Glutamatergic neuron (in vitro differentiated cells): Measurements from ENCODE around the gene MUC3A. TPM values are rescaled to one million over a fixed set of nuclear protein-coding genes. Genes with fewer than 3 reads are reported as not detected.

Experiments used
- DNase-seq: peaks from one replicate; pipeline ENCODE4 v3.0.0; 2022
- H3K27ac Mint-ChIP-seq: one replicate; pipeline ENCODE4 v1.8.0; 2020; ENCODE audit warnings: mild to moderate bottlenecking, mixed read lengths, inconsistent platforms; ENCODE audit not compliant: unreplicated experiment
- H3K27me3 Mint-ChIP-seq: one replicate; pipeline ENCODE4 v1.8.0; 2020; ENCODE audit warnings: mild to moderate bottlenecking, moderate library complexity, mixed read lengths, inconsistent platforms; ENCODE audit not compliant: unreplicated experiment
- H3K36me3 Mint-ChIP-seq: one replicate; pipeline ENCODE4 v1.8.0; 2020; ENCODE audit warnings: mild to moderate bottlenecking, mixed read lengths, inconsistent platforms; ENCODE audit not compliant: unreplicated experiment
- H3K4me1 Mint-ChIP-seq: one replicate; pipeline ENCODE4 v1.8.0; 2020; ENCODE audit warnings: mild to moderate bottlenecking, low read depth, mixed read lengths, inconsistent platforms; ENCODE audit not compliant: unreplicated experiment
- H3K4me3 Mint-ChIP-seq: one replicate; pipeline ENCODE4 v1.8.0; 2020; ENCODE audit warnings: mild to moderate bottlenecking, mixed read lengths, inconsistent platforms; ENCODE audit not compliant: unreplicated experiment
- H3K9me3 Mint-ChIP-seq: one replicate; pipeline ENCODE4 v1.8.0; 2020; ENCODE audit warnings: mild to moderate bottlenecking, moderate library complexity, mixed read lengths, inconsistent platforms; ENCODE audit not compliant: unreplicated experiment
- long read RNA-seq: library from polyadenylated mRNA; unstranded; transcript quantifications from one replicate; pipeline ENCODE4 v2.0.0, GENCODE V29; 2020; ENCODE audit not compliant: unreplicated experiment
- total RNA-seq: library from RNA; stranded (reverse); fragmentation: NEBNext Ultra II Directional; extraction: Animal tissue kit (Norgen Biotek cat#: 25700); gene quantifications from one replicate; pipeline ENCODE4 v1.2.1, GENCODE V29; 2021; ENCODE audit not compliant: unreplicated experiment
- TF ChIP-seq, protein P1 (sequence below): fragments of 200-600 bp; sonication (generic); IDR thresholded peaks from one replicate; pipeline ENCODE4 v1.5.0; 2021; ENCODE audit not compliant: partially characterized antibody, unreplicated experiment

MUC3A gene, protein sequence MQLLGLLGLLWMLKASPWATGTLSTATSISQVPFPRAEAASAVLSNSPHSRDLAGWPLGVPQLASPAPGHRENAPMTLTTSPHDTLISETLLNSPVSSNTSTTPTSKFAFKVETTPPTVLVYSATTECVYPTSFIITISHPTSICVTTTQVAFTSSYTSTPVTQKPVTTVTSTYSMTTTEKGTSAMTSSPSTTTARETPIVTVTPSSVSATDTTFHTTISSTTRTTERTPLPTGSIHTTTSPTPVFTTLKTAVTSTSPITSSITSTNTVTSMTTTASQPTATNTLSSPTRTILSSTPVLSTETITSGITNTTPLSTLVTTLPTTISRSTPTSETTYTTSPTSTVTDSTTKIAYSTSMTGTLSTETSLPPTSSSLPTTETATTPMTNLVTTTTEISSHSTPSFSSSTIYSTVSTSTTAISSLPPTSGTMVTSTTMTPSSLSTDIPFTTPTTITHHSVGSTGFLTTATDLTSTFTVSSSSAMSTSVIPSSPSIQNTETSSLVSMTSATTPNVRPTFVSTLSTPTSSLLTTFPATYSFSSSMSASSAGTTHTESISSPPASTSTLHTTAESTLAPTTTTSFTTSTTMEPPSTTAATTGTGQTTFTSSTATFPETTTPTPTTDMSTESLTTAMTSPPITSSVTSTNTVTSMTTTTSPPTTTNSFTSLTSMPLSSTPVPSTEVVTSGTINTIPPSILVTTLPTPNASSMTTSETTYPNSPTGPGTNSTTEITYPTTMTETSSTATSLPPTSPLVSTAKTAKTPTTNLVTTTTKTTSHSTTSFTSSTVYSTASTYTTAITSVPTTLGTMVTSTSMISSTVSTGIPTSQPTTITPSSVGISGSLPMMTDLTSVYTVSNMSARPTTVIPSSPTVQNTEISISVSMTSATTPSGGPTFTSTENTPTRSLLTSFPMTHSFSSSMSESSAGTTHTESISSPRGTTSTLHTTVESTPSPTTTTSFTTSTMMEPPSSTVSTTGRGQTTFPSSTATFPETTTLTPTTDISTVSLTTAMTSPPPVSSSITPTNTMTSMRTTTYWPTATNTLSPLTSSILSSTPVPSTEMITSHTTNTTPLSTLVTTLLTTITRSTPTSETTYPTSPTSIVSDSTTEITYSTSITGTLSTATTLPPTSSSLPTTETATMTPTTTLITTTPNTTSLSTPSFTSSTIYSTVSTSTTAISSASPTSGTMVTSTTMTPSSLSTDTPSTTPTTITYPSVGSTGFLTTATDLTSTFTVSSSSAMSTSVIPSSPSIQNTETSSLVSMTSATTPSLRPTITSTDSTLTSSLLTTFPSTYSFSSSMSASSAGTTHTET (N-terminal part only)
- 6.3 TPM for total RNA-seq
- long read RNA-seq, partial matches to known transcripts, result 1 of 1 reads
- long read RNA-seq, other reads (novel, unspliced or antisense), result 0 of 1 reads

DNA sequence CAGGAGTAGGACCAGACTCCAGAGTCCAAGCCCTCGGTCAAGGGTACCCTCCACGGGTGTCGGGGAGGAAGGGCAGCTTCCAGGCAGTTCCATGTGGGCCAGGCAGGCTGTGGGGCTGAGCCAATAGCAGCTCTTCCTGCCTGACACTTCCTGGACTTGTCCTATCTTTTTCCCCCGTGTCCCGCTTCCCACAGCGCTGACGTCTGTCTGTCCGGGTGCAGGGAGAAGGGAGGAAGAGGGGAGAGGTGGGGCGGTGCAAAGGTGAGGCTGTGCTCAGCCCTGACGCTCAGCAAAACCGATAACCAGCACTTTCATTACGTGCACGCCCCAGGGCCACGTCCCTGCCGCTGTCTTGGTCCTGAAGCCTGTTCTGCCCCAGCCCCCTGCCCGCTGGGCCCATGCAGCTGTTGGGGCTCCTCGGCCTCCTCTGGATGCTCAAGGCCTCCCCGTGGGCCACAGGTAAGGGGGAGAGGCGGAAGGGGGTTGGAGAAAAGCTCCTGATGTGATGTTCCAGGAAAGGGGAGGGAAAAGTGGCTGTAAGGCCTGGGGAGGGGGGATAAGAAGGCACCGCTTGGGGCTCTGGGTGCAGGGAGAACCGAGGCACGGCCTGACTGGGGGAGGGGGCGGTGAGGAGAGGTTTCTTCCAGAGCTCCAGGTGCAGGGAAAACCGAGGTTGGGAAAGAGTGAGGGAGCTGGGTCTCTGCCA lies at the start of gene MUC3A:
MUC3A (plus strand) TSS at position 308 of the 706 bp plus-strand sequence; CDS start at position 399, 91 bp downstream.
- peaks cover 2% of the 10 kb centered on the region for H3K4me1 Mint-ChIP-seq
- H3K36me3 Mint-ChIP-seq, result no peaks in the 10 kb centered on the region
- H3K27ac Mint-ChIP-seq, result no peak within 1 kb of the TSS
- peaks cover 5% of the 10 kb centered on the region for H3K9me3 Mint-ChIP-seq
- H3K27me3 Mint-ChIP-seq, result peaks cover 2% of the 10 kb centered on the region
- no peak within 1 kb of the TSS for H3K4me3 Mint-ChIP-seq
- no peak for DNase-seq
- TF ChIP-seq, protein P1, sequence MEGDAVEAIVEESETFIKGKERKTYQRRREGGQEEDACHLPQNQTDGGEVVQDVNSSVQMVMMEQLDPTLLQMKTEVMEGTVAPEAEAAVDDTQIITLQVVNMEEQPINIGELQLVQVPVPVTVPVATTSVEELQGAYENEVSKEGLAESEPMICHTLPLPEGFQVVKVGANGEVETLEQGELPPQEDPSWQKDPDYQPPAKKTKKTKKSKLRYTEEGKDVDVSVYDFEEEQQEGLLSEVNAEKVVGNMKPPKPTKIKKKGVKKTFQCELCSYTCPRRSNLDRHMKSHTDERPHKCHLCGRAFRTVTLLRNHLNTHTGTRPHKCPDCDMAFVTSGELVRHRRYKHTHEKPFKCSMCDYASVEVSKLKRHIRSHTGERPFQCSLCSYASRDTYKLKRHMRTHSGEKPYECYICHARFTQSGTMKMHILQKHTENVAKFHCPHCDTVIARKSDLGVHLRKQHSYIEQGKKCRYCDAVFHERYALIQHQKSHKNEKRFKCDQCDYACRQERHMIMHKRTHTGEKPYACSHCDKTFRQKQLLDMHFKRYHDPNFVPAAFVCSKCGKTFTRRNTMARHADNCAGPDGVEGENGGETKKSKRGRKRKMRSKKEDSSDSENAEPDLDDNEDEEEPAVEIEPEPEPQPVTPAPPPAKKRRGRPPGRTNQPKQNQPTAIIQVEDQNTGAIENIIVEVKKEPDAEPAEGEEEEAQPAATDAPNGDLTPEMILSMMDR, result no peak

DNA sequence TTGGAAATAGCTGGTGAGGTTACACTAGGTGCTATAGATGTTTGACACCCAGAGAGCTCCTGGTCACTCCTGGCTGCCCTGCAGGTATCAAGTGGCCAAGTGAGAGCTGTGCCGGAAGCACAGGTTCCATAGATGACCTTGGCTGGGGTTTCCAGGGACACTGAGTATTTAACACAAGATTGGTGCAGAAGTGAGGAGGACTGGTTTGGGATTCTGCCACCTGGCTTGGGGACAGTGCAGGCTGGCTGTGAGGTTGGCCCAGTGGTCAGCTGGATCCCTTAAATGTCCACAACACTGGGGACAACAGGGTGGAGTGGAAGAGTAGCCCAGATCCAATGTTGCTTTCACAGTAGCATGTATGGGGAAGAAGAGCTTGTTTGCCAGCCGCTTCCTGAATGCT lies 48.4 kb upstream of the MUC3A start:
- H3K27me3 Mint-ChIP-seq, result peaks cover 5% of the 10 kb centered on the region
- H3K9me3 Mint-ChIP-seq, result peaks cover 7% of the 10 kb centered on the region
- H3K4me1 Mint-ChIP-seq, result peaks cover 4% of the 10 kb centered on the region
- no peak overlapping the region for H3K4me3 Mint-ChIP-seq
- H3K36me3 Mint-ChIP-seq, result peaks cover 5% of the 10 kb centered on the region
- TF ChIP-seq, protein P1, result no peak
- no peak for DNase-seq
- H3K27ac Mint-ChIP-seq, result no peak overlapping the region

DNA sequence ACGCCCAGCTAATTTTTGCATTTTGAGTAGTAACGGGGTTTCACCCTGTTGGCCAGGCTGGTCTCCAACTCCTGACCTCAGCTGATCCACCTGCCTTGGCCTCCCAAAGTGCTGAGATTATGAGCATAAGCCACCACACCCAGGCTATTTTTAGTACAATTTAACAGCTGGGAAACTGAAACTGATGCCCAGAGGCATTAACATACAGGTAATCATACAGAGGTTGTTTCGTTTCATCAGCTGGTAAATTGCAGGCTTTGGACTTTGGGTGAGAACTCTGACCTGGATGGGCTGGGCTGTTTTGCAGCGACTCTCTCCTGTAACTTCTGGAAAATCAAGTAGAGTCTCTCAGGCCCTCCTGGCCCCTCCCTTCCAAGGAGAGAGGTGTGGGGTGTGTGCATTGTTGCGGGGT lies 47.4 kb upstream of the MUC3A start:
- Mint-ChIP-seq H3K4me3 (no peak overlapping the region), H3K36me3 (peaks cover 5% of the 10 kb centered on the region), H3K4me1 (no peaks in the 10 kb centered on the region), H3K27me3 (no peaks in the 10 kb centered on the region), H3K9me3 (peaks cover 4% of the 10 kb centered on the region), H3K27ac (no peak overlapping the region)
- TF ChIP-seq, protein P1, result no peak
- DNase-seq, result no peak

DNA sequence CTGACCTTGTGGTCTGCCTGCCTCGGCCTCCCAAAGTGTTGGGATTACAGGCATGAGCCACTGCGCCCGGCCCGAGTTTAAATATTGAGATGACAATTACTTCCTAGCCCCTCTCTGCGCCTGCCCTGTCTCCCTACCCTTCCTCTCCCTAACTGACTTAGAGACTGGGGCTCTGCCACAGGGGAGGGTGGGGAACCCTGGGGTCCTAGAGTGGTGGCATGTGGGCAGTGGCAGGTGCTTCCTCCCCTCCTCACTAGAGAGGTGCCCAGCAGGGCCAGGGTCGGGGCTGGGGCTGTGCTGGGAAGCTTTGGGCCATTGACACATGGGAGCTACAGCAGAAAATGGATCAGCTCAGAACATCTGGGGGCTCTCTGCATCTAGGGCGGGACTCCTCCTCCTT lies 46.7 kb upstream of the MUC3A start:
- no peaks in the 10 kb centered on the region for H3K4me1 Mint-ChIP-seq
- H3K4me3 Mint-ChIP-seq, result no peak overlapping the region

More for the DNA sequence above, 46.7 kb upstream of the MUC3A start:
- peaks cover 5% of the 10 kb centered on the region for H3K36me3 Mint-ChIP-seq
- DNase-seq, result no peak
- no peak overlapping the region for H3K27ac Mint-ChIP-seq
- H3K27me3 Mint-ChIP-seq, result no peaks in the 10 kb centered on the region
- H3K9me3 Mint-ChIP-seq, result peaks cover 4% of the 10 kb centered on the region
- TF ChIP-seq, protein P1, result no peak
